HUDEP-2 (cell line): ENCODE results near the gene TANGO2.
A peak's percentile ranks its signal among the peaks of the same experiment; 100 is the strongest.

Experiments
- DNase-seq, 76 experiments: peaks; one replicate each; lab custom pipeline; 2025; ENCODE audit not compliant: unreplicated experiment in 76 of 76; lab: John Stamatoyannopoulos, UW

TANGO2 gene

GRCh38 chr22:19994851-19995610 is 25.9 kb upstream of the TANGO2 start:
- no peak for DNase-seq

GRCh38 chr22:19995611-19996339 is 25.1 kb upstream of the TANGO2 start:
- no peak for DNase-seq

GRCh38 chr22:19996694-19997384 is 24.1 kb upstream of the TANGO2 start:
- DNase-seq, result peak in 32 of 76 experiments; percentile 2 to 69 (median 26)

- DNase-seq, result no peak
Measured at GRCh38 chr22:19997561-19998231, 23.2 kb upstream of the TANGO2 start.

- DNase-seq, result no peak
Measured at GRCh38 chr22:19998232-19998951, 22.5 kb upstream of the TANGO2 start.

GRCh38 chr22:19998991-19999820 is 21.7 kb upstream of the TANGO2 start:
- DNase-seq, result no peak

- no peak for DNase-seq
Measured at GRCh38 chr22:20000246-20001081, 20.4 kb upstream of the TANGO2 start.

- DNase-seq, result no peak
Measured at GRCh38 chr22:20001082-20001638, 19.8 kb upstream of the TANGO2 start.

GRCh38 chr22:20002128-20002527 is 18.8 kb upstream of the TANGO2 start:
- DNase-seq, result no peak

GRCh38 chr22:20002636-20003035 is 18.3 kb upstream of the TANGO2 start:
- DNase-seq, result no peak

- DNase-seq, result no peak
Measured at GRCh38 chr22:20003304-20003703, 17.6 kb upstream of the TANGO2 start.

- DNase-seq, result no peak
Measured at GRCh38 chr22:20004464-20004863, 16.4 kb upstream of the TANGO2 start.

- DNase-seq, result peak in 22 of 76 experiments; percentile 7 to 57 (median 29)
Measured at GRCh38 chr22:20008221-20008995, 12.5 kb upstream of the TANGO2 start.

GRCh38 chr22:20009018-20009491 is 11.9 kb upstream of the TANGO2 start:
- DNase-seq, result no peak

GRCh38 chr22:20009582-20010306 is 11.2 kb upstream of the TANGO2 start:
- DNase-seq, result peak in 1 of 76 experiments; percentile 4

GRCh38 chr22:20010307-20011122 is 10.4 kb upstream of the TANGO2 start:
- no peak for DNase-seq
